ENCODE measurements around the gene LSAMP.

LSAMP gene

DNA sequence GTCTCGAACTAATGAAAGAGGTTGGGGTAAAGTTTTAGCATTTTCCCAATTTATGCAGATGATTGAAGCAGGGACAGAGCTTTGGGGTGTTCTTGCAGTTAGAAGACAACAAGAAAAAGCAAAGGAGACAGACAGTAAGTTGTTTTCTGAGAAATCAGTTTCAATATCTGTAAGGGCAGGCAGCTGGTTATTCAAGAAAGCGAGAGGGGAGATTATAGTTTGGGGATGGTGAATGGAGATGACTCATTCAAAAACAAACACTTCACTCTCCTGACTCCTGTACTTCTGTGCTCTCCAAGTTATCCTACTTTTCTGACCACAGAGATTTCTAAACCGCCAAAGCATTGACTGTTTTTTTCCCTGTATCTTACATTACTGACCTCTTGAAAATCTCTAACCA is 469.9 kb downstream of the LSAMP start:
- TF ChIP-seq CTCF (IDR thresholded peaks at IDR 0.05; ENCODE audit: insufficient read depth, low read length, poor library complexity, severe bottlenecking) (no peak), EZH2phosphoT487 (conservative IDR thresholded peaks at IDR 0.05; ENCODE audit: low read length) (no peak)
- Histone ChIP-seq H3K4me2 (ENCODE audit: low read depth, low read length, poor library complexity, severe bottlenecking) (no peak overlapping the region), H3K27ac (ENCODE audit: low read depth, low read length) (no peak overlapping the region)

GRCh38 chr3:115974940-115975339 is 470.3 kb downstream of the LSAMP start:
- TF ChIP-seq CTCF (IDR thresholded peaks at IDR 0.05; ENCODE audit: insufficient read depth, low read length, poor library complexity, severe bottlenecking) (no peak), EZH2phosphoT487 (conservative IDR thresholded peaks at IDR 0.05; ENCODE audit: low read length) (no peak)

More for the DNA sequence above, 469.9 kb downstream of the LSAMP start:
- Histone ChIP-seq H3K4me3 (ENCODE audit: insufficient read depth, low read length, poor library complexity, severe bottlenecking) (no peak overlapping the region), H4K20me1 (ENCODE audit: low read depth, low read length) (no peaks in the 10 kb centered on the region), H2AFZ (ENCODE audit: low read depth, low read length, severe bottlenecking) (no peak overlapping the region), H3K9me2 (replicated peaks; ENCODE audit: insufficient read depth, low read length) (no peaks in the 10 kb centered on the region; the same call in 1 of the 2 replicates), H3K36me3 (ENCODE audit: low read length) (no peaks in the 10 kb centered on the region), H3K9ac (ENCODE audit: low read length) (no peak overlapping the region), H3F3A (ENCODE audit: insufficient read depth) (no peaks in the 10 kb centered on the region), H3K27me3 (ENCODE audit: low read length) (no peaks in the 10 kb centered on the region), H3K9me3 (ENCODE audit: insufficient read depth, low read length) (no peaks in the 10 kb centered on the region), H3K79me2 (ENCODE audit: insufficient read depth, low read length) (no peaks in the 10 kb centered on the region)

DNA sequence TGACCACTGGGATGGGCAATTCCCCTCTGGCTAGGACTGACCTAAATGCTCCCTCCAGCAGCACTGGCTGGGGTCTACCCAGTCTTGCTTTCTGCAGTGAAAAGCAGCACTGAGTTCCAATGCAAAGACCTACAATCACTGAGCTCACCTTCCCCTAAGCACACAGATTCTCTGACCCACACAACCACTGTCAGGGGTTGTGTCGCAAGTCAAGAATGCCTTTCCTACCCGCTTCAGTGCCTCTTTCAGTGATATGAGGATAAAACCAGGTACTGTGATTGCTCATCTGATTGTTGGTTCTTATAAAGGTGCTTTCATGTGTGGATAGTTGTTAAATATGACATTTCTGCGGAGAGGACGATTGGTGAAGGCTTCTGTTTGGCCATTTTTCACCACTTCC is 476.4 kb downstream of the LSAMP start:
- Histone ChIP-seq H3K27me3 (ENCODE audit: low read length) (no peaks in the 10 kb centered on the region), H3K36me3 (ENCODE audit: low read length) (no peaks in the 10 kb centered on the region), H3K27ac (ENCODE audit: low read depth, low read length) (no peak overlapping the region), H3K79me2 (ENCODE audit: insufficient read depth, low read length) (no peaks in the 10 kb centered on the region), H4K20me1 (ENCODE audit: low read depth, low read length) (no peaks in the 10 kb centered on the region), H3K9me2 (replicated peaks; ENCODE audit: insufficient read depth, low read length) (no peaks in the 10 kb centered on the region; the same call in 1 of the 2 replicates), H3K4me2 (ENCODE audit: low read depth, low read length, poor library complexity, severe bottlenecking) (no peak overlapping the region), H3K9ac (ENCODE audit: low read length) (no peak overlapping the region), H2AFZ (ENCODE audit: low read depth, low read length, severe bottlenecking) (no peak overlapping the region), H3K9me3 (ENCODE audit: insufficient read depth, low read length) (no peaks in the 10 kb centered on the region), H3F3A (ENCODE audit: insufficient read depth) (no peaks in the 10 kb centered on the region), H3K4me3 (ENCODE audit: insufficient read depth, low read length, poor library complexity, severe bottlenecking) (no peak overlapping the region)
- TF ChIP-seq CTCF (IDR thresholded peaks at IDR 0.05; ENCODE audit: insufficient read depth, low read length, poor library complexity, severe bottlenecking) (no peak), EZH2phosphoT487 (conservative IDR thresholded peaks at IDR 0.05; ENCODE audit: low read length) (no peak)

More at GRCh38 chr3:115974940-115975339, 470.3 kb downstream of the LSAMP start:
- Histone ChIP-seq H3F3A (ENCODE audit: insufficient read depth) (no peaks in the 10 kb centered on the region), H4K20me1 (ENCODE audit: low read depth, low read length) (no peaks in the 10 kb centered on the region), H3K4me2 (ENCODE audit: low read depth, low read length, poor library complexity, severe bottlenecking) (no peak overlapping the region), H3K9ac (ENCODE audit: low read length) (no peak overlapping the region), H3K9me2 (replicated peaks; ENCODE audit: insufficient read depth, low read length) (no peaks in the 10 kb centered on the region; the same call in 1 of the 2 replicates), H3K27ac (ENCODE audit: low read depth, low read length) (no peak overlapping the region), H3K9me3 (ENCODE audit: insufficient read depth, low read length) (no peaks in the 10 kb centered on the region), H3K79me2 (ENCODE audit: insufficient read depth, low read length) (no peaks in the 10 kb centered on the region), H3K36me3 (ENCODE audit: low read length) (no peaks in the 10 kb centered on the region), H2AFZ (ENCODE audit: low read depth, low read length, severe bottlenecking) (no peak overlapping the region), H3K4me3 (ENCODE audit: insufficient read depth, low read length, poor library complexity, severe bottlenecking) (no peak overlapping the region), H3K27me3 (ENCODE audit: low read length) (no peaks in the 10 kb centered on the region)
